Measurements from ENCODE around the gene SRRM3.

DNA sequence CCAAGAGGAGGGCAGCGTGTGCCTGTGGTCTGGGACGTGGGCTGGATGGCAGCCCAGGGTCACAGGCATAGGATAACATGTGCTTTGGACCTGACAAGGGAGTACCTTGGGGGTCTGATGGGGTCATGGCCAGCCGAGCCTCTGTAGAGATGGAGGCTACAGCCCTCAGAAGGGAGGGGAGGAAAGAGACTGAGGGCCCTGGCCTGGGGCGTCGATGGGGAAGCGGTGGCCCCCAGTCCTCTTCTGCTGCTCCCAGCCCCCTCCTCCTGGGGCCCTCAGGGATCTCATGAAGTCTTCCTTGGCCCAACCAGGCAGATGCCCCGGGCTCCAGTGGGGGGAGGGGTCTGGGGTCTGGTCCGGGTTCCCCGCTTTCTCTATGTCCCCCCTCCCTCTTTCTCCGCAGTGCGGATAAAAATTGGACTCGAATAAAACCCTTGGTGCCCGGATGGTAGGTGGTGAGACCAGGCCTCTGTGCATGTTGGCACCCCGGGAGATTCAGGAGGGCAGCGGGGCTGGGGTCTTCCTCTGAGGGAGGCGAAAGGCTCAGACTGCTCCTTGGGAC is 85.2 kb downstream of the SRRM3 start:
- TF ChIP-seq ZNF792 (tag by site-specific recombination; IDR thresholded peaks at IDR 0.05) (no peak), ZNF76 (tag by site-specific recombination; IDR thresholded peaks at IDR 0.05; ENCODE audit: borderline replicate concordance, low read depth) (no peak), YY1 (tag by site-specific recombination; IDR thresholded peaks at IDR 0.05) (no peak), ZBTB48 (tag by site-specific recombination; IDR thresholded peaks at IDR 0.05) (no peak), ZBTB21 (tag by site-specific recombination; IDR thresholded peaks at IDR 0.05) (no peak)

All from HEK293 (cell line).